Thyroid gland (tissue), 4 donors: ENCODE results near the gene PPP2R2B. TPM values are rescaled to one million over a fixed set of nuclear protein-coding genes. Genes with fewer than 3 reads are reported as not detected.

ENCODE experiments used
- DNase-seq, 2 donors: peaks; one replicate each; pipeline ENCODE4 v3.0.0-alpha.2; 2019
- H3K27ac ChIP-seq, 3 donors: fragments of 200-600 bp; sonication (generic); 1 replicate in 2 of 3; 2 replicates in 1 of 3; pipeline ENCODE4 v1.5.1; 2016 to 2019; ENCODE audit warnings: mild to moderate bottlenecking in 1 of 3, moderate library complexity in 1 of 3
- H3K27me3 ChIP-seq: fragments of 200-600 bp; sonication (generic); one replicate; pipeline ENCODE4 v1.5.1; 2019
- H3K36me3 ChIP-seq, 2 donors: fragments of 200-600 bp; sonication (generic); one replicate each; pipeline ENCODE4 v1.5.1; 2016 to 2019
- H3K4me1 ChIP-seq, 2 donors: fragments of 200-600 bp; sonication (generic); one replicate each; pipeline ENCODE4 v1.5.1; 2017 to 2019
- H3K4me3 ChIP-seq, 3 donors: fragments of 200-600 bp; sonication (generic); replicated peaks in 1 of 3; 1 replicate in 2 of 3; 2 replicates in 1 of 3; pipeline ENCODE4 v1.5.1; 2016; ENCODE audit warnings: mild to moderate bottlenecking in 1 of 3
- H3K9me3 ChIP-seq: fragments of 200-600 bp; sonication (generic); one replicate; pipeline ENCODE4 v1.5.1; 2017
- CTCF ChIP-seq, 6 experiments: fragments of 200-600 bp in 3 of 6; fragments of 450-650 bp in 3 of 6; sonication (generic) in 3 of 6; IDR thresholded peaks; one replicate each; pipeline ENCODE4 v1.5.1; 2016 to 2019; ENCODE audit warnings: antibody characterized with exemption in 6 of 6, mild to moderate bottlenecking in 2 of 6, inconsistent platforms in 1 of 6, moderate library complexity in 1 of 6
- POLR2A ChIP-seq, 2 donors: fragments of 450-650 bp; IDR thresholded peaks; one replicate each; pipeline ENCODE4 v1.6.1; 2017; ENCODE audit warnings: antibody characterized with exemption in 2 of 2, mild to moderate bottlenecking in 2 of 2, moderate library complexity in 1 of 2
- WGBS, 2 donors: methylation state at CpG; one replicate each; pipeline ENCODE4 v1.1.5; 2017; 5-methylcytosine and 5-hydroxymethylcytosine counted together
- intact Hi-C: fragments of 100-400 bp; cut with DNase I; formaldehyde crosslinking; loops from one replicate; pipeline ENCODE4 v1.15.1; 2023
- total RNA-seq, 4 donors: library from RNA; depleted of rRNA; stranded (reverse); fragments of >200 nt; gene quantifications; one replicate each; pipeline ENCODE4 v1.2.3, GENCODE V29; 2016

PPP2R2B gene
- total RNA-seq, 4 donors from 2014 or later = 1.1 to 5.0 (median 2.9) TPM

- Histone ChIP-seq H3K4me1 (no peaks in the 10 kb centered on the region), H3K4me3 (no peak overlapping the region), H3K9me3 (no peaks in the 10 kb centered on the region), H3K27ac (no peak overlapping the region), H3K27me3 (no peaks in the 10 kb centered on the region), H3K36me3 (no peaks in the 10 kb centered on the region)
- no peak for DNase-seq
- intact Hi-C loops = no loop called here
- 79% methylated on average over 7 of the region's 7 CpGs for WGBS, 2 donors
- TF ChIP-seq POLR2A (IDR thresholded peaks at IDR 0.05) = no peak
- no peak for TF ChIP-seq CTCF (IDR thresholded peaks at IDR 0.05)
Observed at GRCh38 chr5:146640285-146640896, 238.2 kb downstream of the PPP2R2B start.

GRCh38 chr5:146635443-146635842, 243.1 kb downstream of the PPP2R2B start:
- 65 to 89% methylated on average over 3 of the region's 3 CpGs for WGBS, 2 donors
- TF ChIP-seq POLR2A (IDR thresholded peaks at IDR 0.05) (no peak), CTCF (IDR thresholded peaks at IDR 0.05) (no peak)
- Histone ChIP-seq H3K27ac (no peak overlapping the region), H3K4me3 (no peak overlapping the region), H3K9me3 (no peaks in the 10 kb centered on the region), H3K4me1 (no peaks in the 10 kb centered on the region), H3K36me3 (no peaks in the 10 kb centered on the region), H3K27me3 (no peaks in the 10 kb centered on the region)
- intact Hi-C loops = no loop called here
- DNase-seq = no peak

- no peaks in the 10 kb centered on the region for H3K4me1 ChIP-seq
- no peak for TF ChIP-seq CTCF (IDR thresholded peaks at IDR 0.05)
- no peak for TF ChIP-seq POLR2A (IDR thresholded peaks at IDR 0.05)
- intact Hi-C loops = no loop called here
- no peak for DNase-seq
- H3K36me3 ChIP-seq = no peaks in the 10 kb centered on the region
- WGBS, 2 donors = 74 to 81% methylated on average over 8 of the region's 8 CpGs
- no peak overlapping the region for H3K27ac ChIP-seq
- H3K27me3 ChIP-seq = no peaks in the 10 kb centered on the region
- H3K9me3 ChIP-seq = no peaks in the 10 kb centered on the region
- no peak overlapping the region for H3K4me3 ChIP-seq
Observed at GRCh38 chr5:146633323-146633764, 245.2 kb downstream of the PPP2R2B start.

GRCh38 chr5:146632620-146633322, 245.8 kb downstream of the PPP2R2B start:
- Histone ChIP-seq H3K4me3 (no peak overlapping the region), H3K9me3 (no peaks in the 10 kb centered on the region), H3K27ac (no peak overlapping the region), H3K4me1 (no peaks in the 10 kb centered on the region), H3K36me3 (no peaks in the 10 kb centered on the region), H3K27me3 (no peaks in the 10 kb centered on the region)
- TF ChIP-seq CTCF (IDR thresholded peaks at IDR 0.05) (no peak), POLR2A (IDR thresholded peaks at IDR 0.05) (no peak)
- WGBS, 2 donors = 65 to 75% methylated on average over 8 of the region's 8 CpGs
- no peak for DNase-seq
- intact Hi-C loops = no loop called here

- DNase-seq = no peak
- Histone ChIP-seq H3K4me1 (no peaks in the 10 kb centered on the region), H3K27ac (no peak overlapping the region), H3K4me3 (no peak overlapping the region), H3K36me3 (no peaks in the 10 kb centered on the region), H3K27me3 (no peaks in the 10 kb centered on the region), H3K9me3 (no peaks in the 10 kb centered on the region)
- intact Hi-C loops = no loop called here
- TF ChIP-seq POLR2A (IDR thresholded peaks at IDR 0.05) (no peak), CTCF (IDR thresholded peaks at IDR 0.05) (no peak)
- WGBS, 2 donors = 84 to 87% methylated on average over 3 of the region's 3 CpGs
Observed at GRCh38 chr5:146630472-146630871, 248.1 kb downstream of the PPP2R2B start.
